Skin epidermis (tissue), 12 donors: ENCODE measurements around the gene RASIP1.
"Not testable (repeated sequence)": the region's sequence is repeated elsewhere in the genome, so short reads cannot be mapped to it uniquely, and the experiment has no call there.

Experiments used
- H3K27ac ChIP-seq, 21 experiments: fragments of 200-600 bp; sonication (generic) in 11 of 21; one replicate each; pipeline ENCODE4 v1.5.0; 2020; ENCODE audit warnings: mild to moderate bottlenecking in 3 of 21, inconsistent platforms in 2 of 21, moderate library complexity in 2 of 21
- H3K4me3 ChIP-seq, 7 experiments: fragments of 200-600 bp; sonication (generic) in 2 of 7; one replicate each; pipeline ENCODE4 v1.5.0; 2020; ENCODE audit warnings: inconsistent platforms in 2 of 7, mild to moderate bottlenecking in 2 of 7, moderate library complexity in 1 of 7

Gene RASIP1

GRCh38 chr19:48716562-48717291, 23.7 kb downstream of the RASIP1 start:
- Histone ChIP-seq H3K27ac (peak overlapping the region in 15 of 21 experiments; percentile 2 to 83 (median 40)), H3K4me3 (peak overlapping the region in 3 of 7 experiments; percentile 3 to 17 (median 15))

- peak overlapping the region in 17 of 21 experiments; percentile 29 to 90 (median 79) for H3K27ac ChIP-seq
Observed at GRCh38 chr19:48715681-48716171, 24.7 kb downstream of the RASIP1 start.

GRCh38 chr19:48714759-48715675, 25.4 kb downstream of the RASIP1 start:
- peak overlapping the region; percentile 33 to 64 (median 54) for H3K4me3 ChIP-seq
- H3K27ac ChIP-seq: peak overlapping the region in 20 of 21 experiments; percentile 60 to 90 (median 81)

More at GRCh38 chr19:48715681-48716171, 24.7 kb downstream of the RASIP1 start:
- H3K4me3 ChIP-seq: peak overlapping the region in 3 of 7 experiments; percentile 33 to 64 (median 51)

GRCh38 chr19:48713864-48714755, 26.3 kb downstream of the RASIP1 start:
- Histone ChIP-seq H3K4me3 (peak overlapping the region; percentile 41 to 67 (median 55)), H3K27ac (peak overlapping the region in 20 of 21 experiments; percentile 60 to 90 (median 81))

GRCh38 chr19:48713041-48713863, 27.2 kb downstream of the RASIP1 start:
- peak overlapping the region in 13 of 21 experiments; percentile 26 to 90 (median 48) for H3K27ac ChIP-seq
- peak overlapping the region; percentile 41 to 67 (median 55) for H3K4me3 ChIP-seq

GRCh38 chr19:48711106-48711662, 29.2 kb downstream of the RASIP1 start:
- Histone ChIP-seq H3K4me3 (no peak overlapping the region), H3K27ac (no peak overlapping the region)

GRCh38 chr19:48708471-48708870, 31.9 kb downstream of the RASIP1 start:
- Histone ChIP-seq H3K27ac (no peak overlapping the region), H3K4me3 (no peak overlapping the region)

GRCh38 chr19:48705431-48705830, 35.0 kb downstream of the RASIP1 start:
- H3K27ac ChIP-seq: no peak overlapping the region
- no peak overlapping the region for H3K4me3 ChIP-seq

GRCh38 chr19:48703316-48703715, 37.1 kb downstream of the RASIP1 start:
- H3K4me3 ChIP-seq: no peak overlapping the region

GRCh38 chr19:48702701-48703100, 37.7 kb downstream of the RASIP1 start:
- Histone ChIP-seq H3K27ac (no peak overlapping the region), H3K4me3 (no peak overlapping the region)

More at GRCh38 chr19:48703316-48703715, 37.1 kb downstream of the RASIP1 start:
- H3K27ac ChIP-seq: no peak overlapping the region

GRCh38 chr19:48698046-48698445, 42.4 kb downstream of the RASIP1 start:
- Histone ChIP-seq H3K27ac (peak overlapping the region in 1 of 21 experiments; percentile 3), H3K4me3 (no peak overlapping the region)

- Histone ChIP-seq H3K27ac (peak overlapping the region in 20 of 21 experiments; percentile 8 to 90 (median 74)), H3K4me3 (peak overlapping the region; percentile 22 to 37 (median 28))
Observed at GRCh38 chr19:48696353-48697010, 43.9 kb downstream of the RASIP1 start.

- peak within 1 kb of the TSS; percentile 22 to 37 (median 28) for H3K4me3 ChIP-seq
- H3K27ac ChIP-seq: peak within 1 kb of the TSS in 20 of 21 experiments; percentile 8 to 90 (median 74)
Observed at GRCh38 chr19:48695743-48696352, 44.6 kb downstream of the RASIP1 start, which contains the start of gene FUT2. Gene FUT2, plus strand, starts transcription at chr19:48695971. Its CDS starts 6,986 bp downstream, at chr19:48702957.

GRCh38 chr19:48693629-48694028, 46.8 kb downstream of the RASIP1 start:
- H3K4me3 ChIP-seq, H3K27ac ChIP-seq: not testable (repeated sequence)

GRCh38 chr19:48689449-48689848, 51.0 kb downstream of the RASIP1 start:
- H3K4me3 ChIP-seq: no peak overlapping the region
- H3K27ac ChIP-seq: no peak overlapping the region

GRCh38 chr19:48687776-48688175, 52.6 kb downstream of the RASIP1 start:
- Histone ChIP-seq H3K27ac (no peak overlapping the region), H3K4me3 (no peak overlapping the region)

GRCh38 chr19:48686637-48687036, 53.8 kb downstream of the RASIP1 start:
- not testable (repeated sequence) for H3K4me3 ChIP-seq, H3K27ac ChIP-seq
